Rectal smooth muscle tissue (tissue), 1 donor: ENCODE results near the gene LRRK1.

Experiments used
- H3K27ac ChIP-seq: one replicate; pipeline ENCODE4 v1.7.0; 2013; ENCODE audit warnings: low read depth, low read length, inconsistent platforms
- H3K27me3 ChIP-seq: one replicate; pipeline ENCODE4 v1.7.0; 2013; ENCODE audit warnings: low read length; ENCODE audit not compliant: control insufficient read depth, insufficient read depth
- H3K36me3 ChIP-seq: one replicate; pipeline ENCODE4 v1.7.0; 2013; ENCODE audit warnings: low read length; ENCODE audit not compliant: control insufficient read depth, insufficient read depth
- H3K4me1 ChIP-seq: one replicate; pipeline ENCODE4 v1.7.0; 2013; ENCODE audit warnings: low read length; ENCODE audit not compliant: control insufficient read depth, insufficient read depth
- H3K4me3 ChIP-seq: one replicate; pipeline ENCODE4 v1.7.0; 2013; ENCODE audit warnings: low read length
- H3K9ac ChIP-seq: one replicate; pipeline ENCODE4 v1.7.0; 2013; ENCODE audit warnings: low read length

Gene LRRK1

GRCh38 chr15:101100118-101100517 is 181.0 kb downstream of the LRRK1 start:
- Histone ChIP-seq H3K9ac (no peak overlapping the region), H3K4me1 (no peaks in the 10 kb centered on the region)

DNA sequence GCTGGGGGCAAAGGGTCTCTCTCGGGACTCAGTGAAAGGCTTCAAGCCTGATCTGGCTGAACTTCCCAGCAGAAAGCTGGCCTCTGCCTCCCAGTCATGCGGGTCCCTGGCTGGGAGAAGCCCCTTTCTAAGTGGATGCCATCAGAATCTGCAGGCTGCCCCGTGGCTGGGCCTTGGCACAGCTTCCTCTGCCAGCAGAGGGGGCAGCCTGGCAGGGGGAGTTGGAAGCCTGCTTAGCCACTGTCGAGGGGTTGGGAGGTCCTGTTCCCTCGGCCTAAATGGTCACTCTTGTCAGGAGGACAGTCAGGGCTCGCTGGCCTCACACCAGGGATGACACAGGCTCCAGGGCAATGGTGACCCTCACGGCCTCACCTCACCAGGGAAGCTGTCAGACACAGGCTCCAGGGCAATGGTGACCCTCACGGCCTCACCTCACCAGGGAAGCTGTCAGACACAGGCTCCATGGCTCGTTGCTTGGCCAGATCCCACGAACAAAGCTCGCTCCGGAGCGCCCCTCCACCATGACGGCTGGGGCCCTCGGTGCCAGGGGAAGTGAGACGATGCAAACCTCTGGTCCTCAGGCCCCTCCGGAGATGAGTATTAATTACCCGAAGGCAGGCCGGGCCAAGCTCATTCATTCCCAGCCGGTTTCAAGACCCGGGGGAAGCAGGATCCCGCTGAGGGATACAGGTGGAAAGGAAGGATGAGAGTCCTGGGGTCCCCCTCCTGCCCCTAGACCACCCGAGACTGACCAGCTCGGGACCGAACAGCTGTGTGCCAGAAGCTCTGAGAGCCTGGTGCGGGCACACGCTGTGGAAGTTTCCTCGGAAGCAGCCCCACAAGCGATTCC is 181.7 kb downstream of the LRRK1 start:
- H3K9ac ChIP-seq = no peak overlapping the region
- H3K27me3 ChIP-seq = no peaks in the 10 kb centered on the region

More at GRCh38 chr15:101100118-101100517, 181.0 kb downstream of the LRRK1 start:
- Histone ChIP-seq H3K4me3 (no peak overlapping the region), H3K27me3 (no peaks in the 10 kb centered on the region), H3K36me3 (no peaks in the 10 kb centered on the region), H3K27ac (no peak overlapping the region)

GRCh38 chr15:101101676-101102075 is 182.5 kb downstream of the LRRK1 start:
- H3K27me3 ChIP-seq = no peaks in the 10 kb centered on the region
- H3K9ac ChIP-seq = no peak overlapping the region
- H3K4me1 ChIP-seq = no peaks in the 10 kb centered on the region
- H3K4me3 ChIP-seq = no peak overlapping the region
- H3K36me3 ChIP-seq = no peaks in the 10 kb centered on the region
- H3K27ac ChIP-seq = no peak overlapping the region

More for the DNA sequence above, 181.7 kb downstream of the LRRK1 start:
- Histone ChIP-seq H3K4me1 (no peaks in the 10 kb centered on the region), H3K4me3 (no peak overlapping the region), H3K36me3 (no peaks in the 10 kb centered on the region), H3K27ac (no peak overlapping the region)

DNA sequence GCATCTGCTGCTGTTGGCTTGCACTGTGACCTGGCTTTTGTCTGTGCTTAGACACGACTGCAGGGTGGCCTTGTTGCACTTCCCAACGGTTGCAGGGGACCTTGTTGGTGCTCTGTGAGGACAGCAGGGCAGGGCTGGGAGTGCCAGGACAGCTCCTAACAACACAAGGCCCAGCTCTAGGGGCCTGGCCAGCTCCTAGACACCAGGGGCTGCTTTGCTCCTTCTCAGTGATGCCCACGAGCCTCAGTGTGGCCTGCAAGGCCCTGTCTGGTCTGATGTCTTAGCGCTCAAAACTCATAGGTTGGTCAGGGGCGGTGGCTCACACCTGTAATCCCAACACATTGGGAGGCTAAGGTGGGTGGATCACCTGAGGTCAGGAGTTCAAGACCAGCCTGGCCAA is 183.6 kb downstream of the LRRK1 start:
- no peaks in the 10 kb centered on the region for H3K4me1 ChIP-seq
- no peaks in the 10 kb centered on the region for H3K36me3 ChIP-seq
- no peak overlapping the region for H3K27ac ChIP-seq
- H3K9ac ChIP-seq = no peak overlapping the region
- H3K27me3 ChIP-seq = no peaks in the 10 kb centered on the region
- no peak overlapping the region for H3K4me3 ChIP-seq

GRCh38 chr15:101103598-101103997 is 184.4 kb downstream of the LRRK1 start:
- Histone ChIP-seq H3K9ac (no peak overlapping the region), H3K4me1 (no peaks in the 10 kb centered on the region), H3K27me3 (no peaks in the 10 kb centered on the region), H3K36me3 (no peaks in the 10 kb centered on the region), H3K27ac (no peak overlapping the region), H3K4me3 (no peak overlapping the region)

- Histone ChIP-seq H3K9ac (no peak overlapping the region), H3K36me3 (no peaks in the 10 kb centered on the region), H3K4me1 (no peaks in the 10 kb centered on the region), H3K27ac (no peak overlapping the region), H3K27me3 (no peaks in the 10 kb centered on the region), H3K4me3 (no peak overlapping the region)
Observed at GRCh38 chr15:101104141-101104540, 185.0 kb downstream of the LRRK1 start.

- H3K27ac ChIP-seq = no peak overlapping the region
- H3K4me3 ChIP-seq = no peak overlapping the region
- no peak overlapping the region for H3K9ac ChIP-seq
- no peaks in the 10 kb centered on the region for H3K36me3 ChIP-seq
- H3K27me3 ChIP-seq = no peaks in the 10 kb centered on the region
- H3K4me1 ChIP-seq = no peaks in the 10 kb centered on the region
Observed at GRCh38 chr15:101105059-101105891, 186.1 kb downstream of the LRRK1 start.

DNA sequence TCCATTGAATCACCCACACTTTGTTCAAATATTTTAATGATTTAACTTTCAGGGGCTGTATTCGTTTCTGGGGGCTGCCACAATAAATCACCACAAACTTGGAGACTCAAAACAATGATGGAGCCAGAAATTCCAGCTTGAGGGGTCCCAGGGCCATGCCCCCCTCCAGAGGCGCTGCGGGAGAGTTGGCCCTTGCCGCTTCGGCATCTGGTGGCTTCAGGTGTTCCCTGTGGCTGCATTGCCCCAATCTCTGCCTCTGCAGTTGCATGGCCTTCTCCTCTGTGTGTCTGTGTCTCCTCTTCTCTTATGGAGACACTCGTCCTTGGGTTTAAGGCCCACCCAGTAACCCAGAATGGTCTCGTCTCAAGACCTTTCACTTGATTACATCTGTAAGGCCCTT is 187.9 kb downstream of the LRRK1 start:
- Histone ChIP-seq H3K4me3 (no peak overlapping the region), H3K9ac (no peak overlapping the region), H3K27me3 (no peaks in the 10 kb centered on the region), H3K36me3 (no peaks in the 10 kb centered on the region), H3K27ac (no peak overlapping the region), H3K4me1 (no peaks in the 10 kb centered on the region)

DNA sequence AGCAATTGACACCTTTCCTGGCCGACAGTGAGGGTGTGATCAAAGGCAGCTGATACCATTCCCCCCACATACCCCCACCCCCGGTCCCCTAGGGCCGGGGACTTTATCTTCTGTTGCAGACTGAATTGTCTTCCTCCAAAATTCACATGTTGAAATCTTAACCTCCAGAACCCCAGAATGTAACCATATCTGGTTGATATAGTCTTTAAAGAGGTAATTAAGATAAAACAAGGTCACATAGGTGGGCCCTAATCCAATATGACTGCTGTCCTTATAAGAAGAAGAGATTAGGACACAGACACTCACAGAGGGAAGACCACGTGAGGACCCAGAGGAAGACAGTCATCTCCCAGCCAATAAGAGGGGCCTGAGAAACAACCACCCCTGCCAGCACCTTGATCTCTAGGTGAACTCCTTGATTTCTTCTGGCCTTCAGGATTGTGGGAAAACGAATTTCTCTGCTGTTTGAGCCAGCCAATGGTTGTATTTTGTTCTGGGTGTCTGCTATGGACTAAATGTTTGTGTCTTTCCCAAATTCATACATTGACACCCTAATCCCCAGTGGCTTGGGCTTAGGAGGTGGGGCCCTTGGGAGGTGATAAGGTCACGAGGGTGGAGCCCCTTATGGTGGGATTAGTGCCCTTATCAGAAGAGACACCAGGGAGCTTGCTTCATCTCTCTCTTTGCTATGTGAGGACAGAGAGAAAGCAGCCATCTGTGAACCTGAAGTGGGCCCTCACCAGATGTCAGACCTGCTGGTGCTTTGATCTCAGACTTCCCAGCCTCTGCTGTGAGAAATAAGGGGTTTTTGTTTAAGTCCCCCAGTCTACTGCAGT is 188.7 kb downstream of the LRRK1 start:
- Histone ChIP-seq H3K27ac (no peak overlapping the region), H3K9ac (no peak overlapping the region), H3K36me3 (no peaks in the 10 kb centered on the region)

GRCh38 chr15:101108461-101108775 is 189.3 kb downstream of the LRRK1 start:
- no peak overlapping the region for H3K27ac ChIP-seq
- no peaks in the 10 kb centered on the region for H3K36me3 ChIP-seq
- no peaks in the 10 kb centered on the region for H3K4me1 ChIP-seq
- H3K4me3 ChIP-seq = no peak overlapping the region
- no peaks in the 10 kb centered on the region for H3K27me3 ChIP-seq
- H3K9ac ChIP-seq = no peak overlapping the region

More for the DNA sequence above, 188.7 kb downstream of the LRRK1 start:
- Histone ChIP-seq H3K27me3 (no peaks in the 10 kb centered on the region), H3K4me3 (no peak overlapping the region), H3K4me1 (no peaks in the 10 kb centered on the region)

- no peak overlapping the region for H3K9ac ChIP-seq
- H3K4me3 ChIP-seq = no peak overlapping the region
- H3K27ac ChIP-seq = no peak overlapping the region
- H3K36me3 ChIP-seq = no peaks in the 10 kb centered on the region
- H3K27me3 ChIP-seq = no peaks in the 10 kb centered on the region
- no peaks in the 10 kb centered on the region for H3K4me1 ChIP-seq
Observed at GRCh38 chr15:101108791-101109190, 189.6 kb downstream of the LRRK1 start.
